RWPE2 (cell line): ENCODE data around the gene SLC5A4.

Experiments used
- ATAC-seq: fragments of 200-7000 bp; cut with Tn5 transposase; 3 replicates; pipeline ENCODE4 v1.9.1; 2021; ENCODE audit warnings: low read depth
- DNase-seq: peaks from one replicate; pipeline ENCODE4 v3.0.0-alpha.2; 2020; ENCODE audit warnings: low spot score
- H3K27ac ChIP-seq: fragments of 450-650 bp; 2 replicates; pipeline ENCODE4 v1.5.1; 2017; ENCODE audit warnings: mild to moderate bottlenecking; ENCODE audit not compliant: poor library complexity, severe bottlenecking
- H3K27me3 ChIP-seq: fragments of 250-450 bp; sonication (Bioruptor Pico); 2 replicates; pipeline ENCODE4 v1.5.1; 2021; ENCODE audit warnings: mild to moderate bottlenecking, moderate library complexity; ENCODE audit not compliant: insufficient read depth, poor library complexity, severe bottlenecking
- H3K36me3 ChIP-seq: fragments of 250-450 bp; sonication (Bioruptor Pico); 2 replicates; pipeline ENCODE4 v1.5.1; 2020; ENCODE audit warnings: low read depth, mild to moderate bottlenecking, moderate library complexity
- H3K4me1 ChIP-seq: fragments of 250-450 bp; sonication (Bioruptor Pico); 2 replicates; pipeline ENCODE4 v1.5.1; 2021; ENCODE audit warnings: mild to moderate bottlenecking, moderate library complexity; ENCODE audit not compliant: insufficient read depth, poor library complexity, severe bottlenecking
- H3K4me3 ChIP-seq: fragments of 250-450 bp; sonication (Bioruptor Pico); 2 replicates; pipeline ENCODE4 v1.5.1; 2021; ENCODE audit warnings: mild to moderate bottlenecking, moderate library complexity; ENCODE audit not compliant: severe bottlenecking
- H3K9me3 ChIP-seq: fragments of 250-450 bp; sonication (Bioruptor Pico); 2 replicates; pipeline ENCODE4 v1.5.1; 2021; ENCODE audit warnings: mild to moderate bottlenecking, moderate library complexity; ENCODE audit not compliant: severe bottlenecking
- TF ChIP-seq, protein P1 (sequence below): fragments of 450-650 bp; IDR thresholded peaks from one replicate; pipeline ENCODE4 v1.5.1; 2017; ENCODE audit warnings: mild to moderate bottlenecking, moderate library complexity; ENCODE audit not compliant: poor library complexity, severe bottlenecking

The SLC5A4 gene

DNA sequence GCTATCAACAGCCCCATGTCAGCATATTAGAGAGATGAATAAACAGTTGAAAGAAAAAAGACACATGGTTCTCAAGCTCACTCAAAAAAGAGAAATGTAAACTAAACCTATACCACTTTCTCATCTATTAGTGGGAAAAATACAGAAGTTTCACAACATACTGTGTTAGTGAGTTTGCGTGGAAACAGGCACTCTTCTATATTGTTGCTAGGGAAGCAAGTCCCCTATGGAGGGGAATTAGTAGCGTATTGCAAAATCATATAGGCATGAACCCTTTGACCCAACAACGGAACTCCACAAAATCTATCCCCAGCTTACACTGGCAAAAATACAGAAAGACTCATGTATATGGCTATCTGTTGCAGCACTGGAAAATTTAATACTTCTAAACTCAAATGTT lies 36.1 kb downstream of the SLC5A4 start:
- DNase-seq, result no peak
- H3K36me3 ChIP-seq, result peaks cover 15% of the 10 kb centered on the region; the same call in 1 of the 2 replicates
- H3K27ac ChIP-seq, result no peak overlapping the region
- H3K4me1 ChIP-seq, result no peaks in the 10 kb centered on the region
- no peaks in the 10 kb centered on the region for H3K9me3 ChIP-seq
- no peaks in the 10 kb centered on the region for H3K27me3 ChIP-seq
- ATAC-seq, result no peak
- TF ChIP-seq, protein P1, sequence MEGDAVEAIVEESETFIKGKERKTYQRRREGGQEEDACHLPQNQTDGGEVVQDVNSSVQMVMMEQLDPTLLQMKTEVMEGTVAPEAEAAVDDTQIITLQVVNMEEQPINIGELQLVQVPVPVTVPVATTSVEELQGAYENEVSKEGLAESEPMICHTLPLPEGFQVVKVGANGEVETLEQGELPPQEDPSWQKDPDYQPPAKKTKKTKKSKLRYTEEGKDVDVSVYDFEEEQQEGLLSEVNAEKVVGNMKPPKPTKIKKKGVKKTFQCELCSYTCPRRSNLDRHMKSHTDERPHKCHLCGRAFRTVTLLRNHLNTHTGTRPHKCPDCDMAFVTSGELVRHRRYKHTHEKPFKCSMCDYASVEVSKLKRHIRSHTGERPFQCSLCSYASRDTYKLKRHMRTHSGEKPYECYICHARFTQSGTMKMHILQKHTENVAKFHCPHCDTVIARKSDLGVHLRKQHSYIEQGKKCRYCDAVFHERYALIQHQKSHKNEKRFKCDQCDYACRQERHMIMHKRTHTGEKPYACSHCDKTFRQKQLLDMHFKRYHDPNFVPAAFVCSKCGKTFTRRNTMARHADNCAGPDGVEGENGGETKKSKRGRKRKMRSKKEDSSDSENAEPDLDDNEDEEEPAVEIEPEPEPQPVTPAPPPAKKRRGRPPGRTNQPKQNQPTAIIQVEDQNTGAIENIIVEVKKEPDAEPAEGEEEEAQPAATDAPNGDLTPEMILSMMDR, result no peak
- no peak overlapping the region for H3K4me3 ChIP-seq

DNA sequence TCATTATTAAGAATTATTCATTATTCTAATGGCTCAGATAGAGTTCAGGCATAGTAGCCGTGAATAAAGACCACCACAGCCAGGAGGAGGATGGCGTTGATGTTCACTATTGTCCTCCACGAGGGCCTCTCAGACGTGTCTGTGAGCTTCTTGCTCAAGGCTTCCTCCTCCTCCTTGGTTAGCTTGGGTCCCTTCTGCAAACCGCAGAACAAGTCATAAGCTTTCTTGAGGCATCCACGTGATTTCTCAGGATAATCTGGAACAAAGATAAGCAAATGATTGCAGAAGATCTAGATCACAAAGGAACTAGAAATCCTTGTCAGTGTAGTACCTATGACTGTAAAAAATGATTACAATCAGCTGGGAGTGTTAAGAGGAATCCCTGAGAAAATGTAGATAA lies 36.7 kb downstream of the SLC5A4 start:
- no peaks in the 10 kb centered on the region for H3K9me3 ChIP-seq
- no peak overlapping the region for H3K4me3 ChIP-seq
- no peaks in the 10 kb centered on the region for H3K27me3 ChIP-seq
- no peak for DNase-seq
- no peak for ATAC-seq
- H3K4me1 ChIP-seq, result no peaks in the 10 kb centered on the region
- TF ChIP-seq, protein P1, result no peak
- H3K36me3 ChIP-seq, result peaks cover 13% of the 10 kb centered on the region; the same call in 1 of the 2 replicates
- H3K27ac ChIP-seq, result no peak overlapping the region

DNA sequence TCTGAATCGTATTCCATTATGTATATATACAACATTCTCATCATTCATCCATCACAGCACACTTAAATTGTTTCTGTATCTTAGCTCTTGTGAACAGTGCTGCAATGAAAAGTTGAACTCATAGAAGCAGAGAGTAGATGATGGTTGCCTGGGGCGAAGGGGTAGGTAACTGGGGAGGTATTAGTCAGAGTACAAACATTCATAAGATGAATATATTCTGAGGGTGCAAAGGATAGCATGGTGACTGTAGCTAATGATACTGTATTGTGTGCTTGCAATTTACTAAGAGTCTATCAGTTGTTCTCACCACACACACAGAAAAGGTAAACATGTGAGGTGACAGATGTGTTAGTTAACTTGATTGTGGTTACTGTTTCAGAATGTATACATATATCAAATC lies 37.7 kb downstream of the SLC5A4 start:
- peaks cover 13% of the 10 kb centered on the region; the same call in 1 of the 2 replicates for H3K36me3 ChIP-seq
- no peaks in the 10 kb centered on the region for H3K27me3 ChIP-seq
- TF ChIP-seq, protein P1, result no peak
- H3K9me3 ChIP-seq, result no peaks in the 10 kb centered on the region
- H3K27ac ChIP-seq, result no peak overlapping the region
- DNase-seq (no peak), ATAC-seq (no peak)
- H3K4me3 ChIP-seq, result no peak overlapping the region
- no peaks in the 10 kb centered on the region for H3K4me1 ChIP-seq

DNA sequence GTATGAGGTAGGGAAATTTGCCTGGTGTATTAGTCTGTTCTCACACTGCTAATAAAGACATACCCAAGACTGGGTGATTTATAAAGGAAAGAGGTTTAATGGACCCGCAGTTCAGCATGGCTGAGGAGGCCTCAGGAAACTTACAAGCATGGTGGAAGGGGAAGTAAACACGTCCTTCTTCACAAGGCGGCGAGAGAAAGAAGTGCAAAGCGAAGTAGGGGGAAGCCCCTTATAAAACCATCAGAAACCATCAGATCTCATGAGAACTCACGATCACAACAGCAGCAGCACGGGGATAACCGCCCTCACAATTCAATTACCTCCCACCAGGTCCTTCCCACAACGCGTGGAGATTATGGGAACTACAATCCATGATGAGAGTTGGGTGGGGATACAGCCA lies 38.2 kb downstream of the SLC5A4 start:
- ATAC-seq (no peak), DNase-seq (no peak)
- no peaks in the 10 kb centered on the region for H3K27me3 ChIP-seq
- TF ChIP-seq, protein P1, result no peak
- peaks cover 13% of the 10 kb centered on the region; the same call in 1 of the 2 replicates for H3K36me3 ChIP-seq
- H3K4me3 ChIP-seq, result no peak overlapping the region
- no peak overlapping the region for H3K27ac ChIP-seq
- no peaks in the 10 kb centered on the region for H3K9me3 ChIP-seq
- no peaks in the 10 kb centered on the region for H3K4me1 ChIP-seq

DNA sequence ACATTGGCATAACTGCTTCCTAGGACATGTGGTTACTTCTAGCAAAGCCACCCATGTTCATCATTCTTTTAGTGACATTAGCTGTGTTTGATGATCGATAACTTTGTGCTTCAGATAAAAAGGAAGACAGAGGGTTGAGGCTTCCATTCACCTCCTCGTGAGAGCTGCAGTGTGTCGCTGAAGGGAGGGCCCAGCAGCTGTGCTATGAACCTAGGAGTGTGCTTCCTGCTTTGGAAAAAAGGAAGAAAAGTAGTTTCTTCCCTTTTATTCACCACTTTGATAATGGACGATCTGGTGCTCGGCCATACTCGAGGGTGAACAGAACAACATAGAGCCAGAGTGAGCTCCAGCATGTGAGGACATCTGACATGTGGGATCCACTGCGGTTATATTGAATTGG lies 44.1 kb downstream of the SLC5A4 start:
- DNase-seq (no peak), ATAC-seq (no peak)
- Histone ChIP-seq H3K36me3 (no peaks in the 10 kb centered on the region), H3K9me3 (no peaks in the 10 kb centered on the region), H3K27me3 (no peaks in the 10 kb centered on the region), H3K4me3 (no peak overlapping the region), H3K27ac (no peak overlapping the region), H3K4me1 (no peaks in the 10 kb centered on the region)
- TF ChIP-seq, protein P1, result no peak
